HEK293T (cell line): ENCODE measurements around the gene VAV1.

Experiments
- ARNT ChIP-seq: fragments of 450-650 bp; IDR thresholded peaks from 2 replicates; pipeline ENCODE4 v1.6.1; 2017; ENCODE audit warnings: mild to moderate bottlenecking
- ELF4 ChIP-seq: fragments of 450-650 bp; IDR thresholded peaks from 2 replicates; pipeline ENCODE4 v1.6.1; 2017; ENCODE audit warnings: antibody characterized with exemption
- FOXK2 ChIP-seq: fragments of 450-650 bp; IDR thresholded peaks from 2 replicates; pipeline ENCODE4 v1.6.1; 2016; ENCODE audit warnings: mild to moderate bottlenecking
- HDGF ChIP-seq: fragments of 450-650 bp; IDR thresholded peaks from 2 replicates; pipeline ENCODE4 v1.6.1; 2017; ENCODE audit warnings: antibody characterized with exemption, borderline replicate concordance

DNA sequence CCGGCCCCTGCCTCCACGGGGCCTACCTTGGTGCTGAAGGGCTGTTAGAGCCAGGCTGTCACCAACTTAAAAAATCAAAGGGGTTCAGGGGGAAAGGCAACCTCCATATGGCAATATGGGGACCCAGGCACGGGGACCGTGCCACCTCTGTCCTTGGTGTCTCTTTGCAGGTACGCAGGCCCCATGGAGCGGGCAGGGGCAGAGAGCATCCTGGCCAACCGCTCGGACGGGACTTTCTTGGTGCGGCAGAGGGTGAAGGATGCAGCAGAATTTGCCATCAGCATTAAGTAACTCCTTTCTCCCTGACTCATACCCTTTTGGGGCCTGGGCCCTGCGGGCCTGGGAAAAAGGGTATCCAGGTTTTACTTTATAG, 75.3 kb downstream of the VAV1 start:
- TF ChIP-seq FOXK2 (no peak), HDGF (no peak), ELF4 (no peak), ARNT (no peak)
